NCI-H2029 (cell line): ENCODE measurements around the gene ABAT.

Source experiments
- DNase-seq: peaks from one replicate; lab custom pipeline; 2025; lab: John Stamatoyannopoulos, UW

ABAT gene

DNA sequence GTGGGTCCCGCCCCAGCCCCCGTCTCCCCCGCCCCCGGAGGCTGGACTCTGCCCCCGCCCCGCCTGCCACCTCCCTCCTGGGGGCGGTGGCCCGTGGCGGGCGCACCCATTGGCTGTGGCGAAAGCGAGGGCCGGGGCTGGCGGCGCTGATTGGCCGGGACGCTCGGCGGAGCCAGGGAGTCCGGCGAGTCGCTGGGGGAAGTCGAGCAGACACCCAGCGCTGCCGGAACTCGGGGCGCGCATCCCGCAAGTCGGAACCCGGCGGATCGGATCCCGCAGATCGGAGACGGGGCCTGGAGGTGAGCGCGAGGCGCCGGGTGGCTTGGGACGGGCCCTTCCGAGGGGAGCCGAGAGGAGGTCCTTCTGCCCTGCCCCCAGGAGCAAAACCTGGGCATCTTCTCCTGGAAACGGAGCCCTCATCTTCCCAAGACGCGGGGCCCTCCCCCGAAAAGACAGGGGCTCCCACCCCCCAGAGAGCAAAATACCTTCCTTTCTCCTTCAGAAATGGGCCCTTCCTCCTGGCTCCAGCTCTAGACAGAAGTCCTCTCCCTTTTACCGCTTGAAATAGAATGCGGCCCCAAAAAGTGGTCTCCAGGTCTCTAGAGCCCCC is at the start of gene ABAT:
Gene ABAT (plus strand): TSS at position 205 of the 610 bp plus-strand sequence. CDS start 61,123 bp downstream, outside the sequence.
- DNase-seq = peak; percentile 75

DNA sequence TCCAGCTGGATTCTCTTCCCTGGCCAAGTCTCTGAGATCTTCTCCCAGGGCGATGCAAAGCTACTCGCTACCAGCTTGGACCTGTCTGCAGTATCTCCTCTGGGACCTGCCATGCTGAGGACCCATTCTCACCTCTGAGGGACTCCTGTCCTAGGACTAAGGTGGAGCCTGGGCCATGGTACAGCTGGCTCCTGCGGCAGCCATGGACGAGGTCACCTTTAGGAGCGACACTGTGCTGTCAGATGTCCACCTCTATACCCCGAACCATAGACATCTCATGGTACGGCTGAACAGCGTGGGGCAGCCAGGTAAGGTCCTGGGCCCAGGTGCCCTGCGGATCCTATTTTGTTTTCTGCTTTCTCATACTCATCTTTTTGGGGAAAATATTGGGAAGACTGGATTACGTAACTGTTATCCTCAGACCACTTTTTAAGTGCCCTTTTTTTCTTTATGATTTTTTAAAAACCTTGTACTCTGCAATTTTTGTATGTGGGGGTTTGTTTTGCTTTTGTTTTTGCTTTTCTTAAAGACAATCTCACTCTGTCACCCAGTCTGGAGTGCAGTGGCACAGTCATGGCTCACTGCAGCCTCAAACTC is 48.8 kb upstream of the ABAT start:
- DNase-seq = no peak

DNA sequence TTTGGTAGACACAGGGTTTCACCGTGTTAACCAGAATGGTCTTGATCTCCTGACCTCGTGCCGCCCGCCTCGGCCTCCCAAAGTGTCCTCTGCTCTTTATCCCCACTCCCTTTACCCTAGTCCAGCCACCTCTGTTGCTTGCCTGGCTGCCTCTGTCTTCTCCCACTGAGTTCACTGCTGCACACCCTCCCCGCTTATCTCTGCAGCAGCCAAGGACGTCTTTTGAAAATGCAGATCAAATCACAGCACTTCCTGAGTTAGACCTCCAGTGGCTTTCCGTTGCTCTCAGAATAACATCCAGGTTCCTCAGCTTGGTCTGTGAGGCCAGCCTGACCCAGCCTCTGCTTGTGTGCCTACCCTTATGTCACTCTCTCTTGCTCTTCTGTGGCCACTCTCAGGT is 47.5 kb upstream of the ABAT start:
- no peak for DNase-seq

- DNase-seq = no peak
These were observed 47.0 kb upstream of the ABAT start for GRCh38 chr16:8627456-8627855.

DNA sequence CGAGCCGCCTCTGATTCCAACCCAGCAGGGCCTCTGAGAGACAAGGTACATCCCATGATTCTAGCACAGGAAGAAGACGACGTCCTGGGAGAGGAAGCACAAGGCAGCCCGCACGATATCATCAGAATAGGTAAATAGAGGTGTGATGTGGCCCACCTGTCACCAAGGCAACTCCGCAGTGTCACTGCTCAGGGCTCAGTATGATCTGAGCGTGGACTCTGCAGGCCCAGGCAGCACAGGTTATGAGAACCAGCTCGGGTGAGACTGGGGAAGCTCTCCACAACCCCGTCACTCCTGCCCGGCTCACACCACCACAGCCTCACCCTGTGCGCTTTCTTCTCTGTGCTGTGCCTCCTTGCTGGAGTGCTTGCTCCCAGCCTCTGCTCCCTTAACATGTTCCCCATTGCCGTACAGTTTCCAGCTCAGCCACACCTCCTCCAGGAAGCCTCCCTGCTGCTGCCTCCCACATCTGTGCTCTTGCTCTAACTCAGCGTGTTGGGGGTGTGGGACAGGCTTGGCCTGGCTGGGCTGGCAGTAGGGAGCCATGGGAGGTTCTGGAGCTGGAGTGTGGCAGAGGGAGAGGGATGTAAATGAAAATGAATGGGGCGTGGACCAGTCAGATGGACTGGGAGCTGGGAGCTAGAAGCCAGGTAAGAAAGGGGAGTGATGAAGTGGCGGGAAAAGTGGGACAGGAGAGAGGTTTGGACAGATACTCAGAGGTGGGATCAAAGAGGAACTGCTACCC is 45.3 kb upstream of the ABAT start:
- DNase-seq = no peak

DNA sequence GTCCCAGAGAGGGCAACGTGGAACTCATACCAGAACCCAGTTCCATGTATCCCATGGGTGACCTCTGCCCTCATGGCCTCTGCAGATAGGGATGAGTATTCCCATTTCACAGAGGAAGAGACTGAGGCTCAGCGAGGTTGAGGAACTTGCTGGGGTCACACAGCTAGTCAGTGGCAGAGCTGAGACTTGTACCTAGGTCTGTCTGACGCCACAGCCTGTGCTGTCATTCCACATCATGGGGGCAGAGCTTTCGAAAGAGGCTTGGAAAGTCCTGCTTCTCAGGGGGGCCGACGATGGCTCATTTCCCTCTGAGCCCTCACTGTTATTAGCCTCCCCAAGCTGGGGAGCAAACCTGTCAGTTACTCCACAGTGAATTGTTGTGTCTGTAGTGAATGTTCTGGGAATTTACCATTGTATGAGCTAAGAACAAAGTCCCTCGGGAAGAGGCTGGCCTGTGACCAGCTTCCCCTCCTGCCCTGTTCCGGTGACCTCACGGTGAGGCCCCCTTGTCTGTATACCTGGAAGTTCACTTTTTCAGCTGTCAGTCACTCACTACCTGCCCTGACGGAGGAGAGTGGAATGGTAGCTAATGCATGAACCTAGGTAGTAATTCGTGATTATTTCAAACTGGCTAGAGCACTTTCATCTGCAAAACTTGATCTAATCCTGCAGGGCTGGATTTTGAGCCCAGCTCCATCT is 44.0 kb upstream of the ABAT start:
- DNase-seq = no peak

DNA sequence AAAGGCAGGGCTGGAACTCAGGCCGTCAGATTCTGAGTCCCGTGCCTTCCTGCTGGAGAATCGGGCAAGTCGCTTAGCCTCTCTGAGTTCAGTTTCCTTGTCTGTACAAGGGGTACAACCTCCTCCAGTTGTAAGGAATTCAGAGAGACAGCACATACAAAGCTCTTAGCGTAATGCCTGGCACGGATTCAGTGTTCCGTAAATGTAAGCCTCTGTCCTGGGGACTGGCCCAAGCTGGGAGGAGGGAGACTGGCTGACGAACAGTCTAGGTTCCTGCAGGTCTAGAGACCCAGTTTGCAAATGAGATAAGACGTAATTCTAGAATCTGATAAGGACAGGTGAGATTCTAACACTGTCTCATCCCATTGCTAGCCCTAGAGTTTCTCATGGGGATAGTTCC is 43.0 kb upstream of the ABAT start:
- no peak for DNase-seq

GRCh38 chr16:8631818-8632465 is 42.5 kb upstream of the ABAT start:
- DNase-seq = no peak

- no peak for DNase-seq
These were observed 41.7 kb upstream of the ABAT start for GRCh38 chr16:8632675-8633182.

- no peak for DNase-seq
These were observed 39.3 kb upstream of the ABAT start for GRCh38 chr16:8634991-8635736.

DNA sequence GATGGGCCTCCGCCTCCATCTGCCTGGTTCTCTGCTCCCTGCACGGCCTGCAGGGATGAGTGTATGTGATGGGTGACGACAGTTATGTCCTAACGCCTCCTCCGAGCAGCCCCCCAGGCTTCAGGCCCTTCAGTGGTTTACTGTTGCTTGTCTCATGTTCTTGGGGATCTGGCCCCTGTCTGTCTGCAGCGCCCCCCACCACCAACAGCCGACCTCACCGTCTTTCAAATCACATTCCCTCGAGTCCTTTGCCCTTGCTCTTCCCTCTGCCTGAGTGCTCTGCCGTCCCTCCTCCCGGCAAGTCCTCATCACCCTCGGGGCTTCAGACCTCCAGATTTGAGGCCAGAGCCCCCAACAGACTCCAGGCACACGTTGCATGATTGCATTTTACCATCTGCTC is 34.7 kb upstream of the ABAT start:
- DNase-seq = no peak

DNA sequence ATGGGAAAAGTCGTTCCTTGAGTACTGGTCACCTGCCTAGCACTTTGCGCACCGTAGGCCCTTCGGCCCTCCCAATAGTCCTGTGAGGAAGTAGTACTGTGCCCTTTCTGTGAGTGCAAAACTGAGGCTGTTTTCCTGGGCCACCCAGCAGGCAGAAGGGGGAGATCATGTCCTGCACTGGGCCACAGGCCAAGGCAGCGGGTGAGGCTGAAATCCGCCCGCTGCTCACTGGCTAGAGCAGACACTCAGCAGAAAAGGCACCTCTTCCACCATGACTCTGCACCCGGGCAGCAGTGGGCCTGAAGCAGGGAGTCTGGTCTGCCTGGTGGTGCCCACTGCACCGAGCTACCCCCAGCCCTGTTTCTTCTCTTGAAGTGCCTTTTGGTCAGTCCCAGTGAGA is 32.7 kb upstream of the ABAT start:
- no peak for DNase-seq

GRCh38 chr16:8642146-8642545 is 32.3 kb upstream of the ABAT start:
- no peak for DNase-seq

DNA sequence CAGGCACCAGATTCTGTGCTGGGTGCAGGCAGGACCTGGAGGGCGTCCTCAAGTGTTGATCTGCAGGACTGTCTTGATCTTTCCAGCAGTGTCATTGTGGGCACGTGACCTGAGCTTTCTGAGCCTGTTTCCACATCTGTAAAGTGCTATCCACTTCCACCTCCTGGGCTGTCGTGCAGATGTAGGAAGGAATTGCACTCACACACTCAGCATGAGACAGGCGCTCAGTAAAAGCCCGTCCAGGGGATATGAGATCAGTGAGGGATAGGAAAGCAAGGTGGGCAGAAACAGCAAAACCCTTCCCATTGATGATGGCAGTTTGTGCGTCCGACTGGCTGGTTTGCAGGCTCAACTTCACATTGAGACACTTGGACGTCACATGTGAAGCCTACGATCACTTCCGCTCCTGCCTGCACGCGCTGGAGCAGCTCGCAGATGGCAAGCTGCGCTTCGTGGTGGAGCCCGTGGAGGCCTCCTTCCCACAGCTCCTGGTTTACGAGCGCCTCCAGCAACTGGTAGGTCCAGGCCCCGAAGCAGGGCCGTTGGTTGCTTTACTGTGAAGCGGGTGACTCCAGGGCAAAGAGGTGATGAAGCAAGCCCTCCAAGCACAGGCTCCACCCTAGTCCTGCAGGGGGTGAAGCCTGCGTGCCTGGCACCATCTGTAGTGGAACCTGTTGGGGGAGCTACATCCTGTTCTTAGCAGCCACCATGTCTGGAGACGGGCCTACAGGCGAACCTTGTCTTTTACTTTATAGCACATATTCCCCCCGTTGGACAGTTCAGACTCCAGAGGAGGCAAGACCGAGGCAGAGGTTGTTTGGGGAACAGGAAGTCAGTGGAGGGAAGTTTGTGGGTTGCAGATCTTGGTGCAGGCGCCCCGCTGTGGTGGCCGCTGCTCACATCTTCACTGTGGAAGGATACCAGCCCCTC is 29.9 kb upstream of the ABAT start:
- DNase-seq = no peak

DNA sequence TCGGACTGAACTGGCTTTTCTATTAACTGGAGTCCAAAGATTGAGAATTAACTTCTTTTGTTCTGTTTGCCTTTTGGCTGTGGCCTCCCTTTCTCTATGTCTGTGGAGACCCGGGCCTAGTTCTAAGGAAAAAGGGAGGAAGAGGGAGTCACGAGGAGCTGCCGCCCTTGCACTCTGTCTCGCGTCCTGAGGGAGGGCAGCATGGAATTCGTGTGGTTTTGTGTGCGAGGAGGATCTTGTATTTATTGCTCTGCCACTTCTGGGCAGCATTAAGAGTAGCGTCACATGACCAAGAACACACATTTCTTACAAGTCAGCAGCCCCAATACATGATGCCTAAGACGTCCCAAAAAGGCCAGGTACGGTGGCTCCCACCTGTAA is 29.3 kb upstream of the ABAT start:
- DNase-seq = no peak

- no peak for DNase-seq
These were observed 28.6 kb upstream of the ABAT start for GRCh38 chr16:8645831-8646230.

GRCh38 chr16:8646326-8647053 is 27.9 kb upstream of the ABAT start:
- DNase-seq = no peak

DNA sequence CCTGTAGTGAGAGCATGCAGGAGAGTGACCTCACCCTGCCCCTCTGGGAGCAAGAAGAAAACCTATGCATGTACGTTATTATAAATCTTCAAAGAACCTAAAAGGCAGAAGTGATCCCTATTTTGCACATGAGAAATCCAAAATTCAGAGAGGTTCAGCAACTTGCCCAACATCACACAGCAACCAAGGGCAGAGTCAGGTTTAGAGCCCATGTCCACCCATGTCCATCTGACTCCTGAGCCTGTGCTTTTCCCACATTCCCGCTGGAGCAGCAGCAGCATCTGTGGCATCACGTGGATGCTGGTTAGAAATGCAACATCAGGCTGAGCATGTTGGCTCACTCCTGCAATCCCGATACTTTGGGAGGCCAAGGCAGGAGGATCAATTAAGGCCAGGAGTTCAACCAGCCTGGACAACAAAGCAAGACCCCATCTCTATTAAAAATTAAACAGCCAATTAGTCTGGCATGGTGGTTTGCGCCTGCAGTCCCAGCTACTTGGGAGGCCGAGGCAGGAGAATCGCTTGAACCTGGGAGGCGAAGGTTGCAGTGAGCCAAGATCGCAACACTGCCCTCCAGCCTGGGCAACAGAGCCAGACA is 26.6 kb upstream of the ABAT start:
- DNase-seq = no peak

DNA sequence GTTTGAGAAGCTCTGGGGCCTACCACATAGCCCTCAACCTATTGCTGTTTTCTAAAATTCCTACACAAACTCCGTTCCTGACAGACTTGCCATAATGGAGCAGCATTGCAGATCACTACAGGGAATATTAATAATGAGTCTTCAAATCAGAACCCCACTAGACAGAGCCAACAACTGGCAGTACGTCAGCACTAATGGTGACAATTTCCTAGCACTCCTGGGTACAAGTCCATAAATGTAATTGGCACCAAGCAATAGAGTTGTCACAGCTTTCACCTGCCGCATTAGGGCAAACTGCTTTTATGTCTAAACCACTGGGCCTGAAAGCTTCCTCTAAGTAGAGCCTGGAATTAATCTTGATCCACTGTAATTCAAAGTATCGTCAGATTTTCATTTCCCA is 25.5 kb upstream of the ABAT start:
- no peak for DNase-seq
